GM12872 (cell line): ENCODE data around the gene ALDH1A1.

ENCODE experiments used
- TF ChIP-seq, protein P1 (sequence below): IDR thresholded peaks from 3 replicates; pipeline ENCODE4 v1.5.1; 2011; ENCODE audit warnings: low read depth, mild to moderate bottlenecking, low read length, moderate library complexity; ENCODE audit not compliant: insufficient read depth

Gene ALDH1A1

DNA sequence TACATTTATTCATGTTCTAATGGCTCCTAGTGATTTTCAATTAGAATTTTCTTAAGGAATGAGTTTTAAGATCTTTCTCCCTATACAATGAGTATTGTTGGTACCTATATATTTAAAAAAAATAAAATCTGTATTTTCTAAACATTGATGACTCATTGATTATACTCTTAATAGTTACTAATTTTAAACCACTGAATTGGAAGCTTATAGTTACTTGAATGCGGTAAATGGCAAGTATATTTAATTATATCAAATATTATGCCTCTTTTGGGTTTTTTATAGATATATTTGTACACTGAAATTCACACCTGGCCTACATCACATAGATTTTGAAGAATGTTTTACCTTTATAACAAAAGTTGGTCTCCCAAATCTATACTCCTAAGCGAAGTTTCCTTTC lies 38.9 kb upstream of the ALDH1A1 start:
- TF ChIP-seq, protein P1, sequence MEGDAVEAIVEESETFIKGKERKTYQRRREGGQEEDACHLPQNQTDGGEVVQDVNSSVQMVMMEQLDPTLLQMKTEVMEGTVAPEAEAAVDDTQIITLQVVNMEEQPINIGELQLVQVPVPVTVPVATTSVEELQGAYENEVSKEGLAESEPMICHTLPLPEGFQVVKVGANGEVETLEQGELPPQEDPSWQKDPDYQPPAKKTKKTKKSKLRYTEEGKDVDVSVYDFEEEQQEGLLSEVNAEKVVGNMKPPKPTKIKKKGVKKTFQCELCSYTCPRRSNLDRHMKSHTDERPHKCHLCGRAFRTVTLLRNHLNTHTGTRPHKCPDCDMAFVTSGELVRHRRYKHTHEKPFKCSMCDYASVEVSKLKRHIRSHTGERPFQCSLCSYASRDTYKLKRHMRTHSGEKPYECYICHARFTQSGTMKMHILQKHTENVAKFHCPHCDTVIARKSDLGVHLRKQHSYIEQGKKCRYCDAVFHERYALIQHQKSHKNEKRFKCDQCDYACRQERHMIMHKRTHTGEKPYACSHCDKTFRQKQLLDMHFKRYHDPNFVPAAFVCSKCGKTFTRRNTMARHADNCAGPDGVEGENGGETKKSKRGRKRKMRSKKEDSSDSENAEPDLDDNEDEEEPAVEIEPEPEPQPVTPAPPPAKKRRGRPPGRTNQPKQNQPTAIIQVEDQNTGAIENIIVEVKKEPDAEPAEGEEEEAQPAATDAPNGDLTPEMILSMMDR: no peak

DNA sequence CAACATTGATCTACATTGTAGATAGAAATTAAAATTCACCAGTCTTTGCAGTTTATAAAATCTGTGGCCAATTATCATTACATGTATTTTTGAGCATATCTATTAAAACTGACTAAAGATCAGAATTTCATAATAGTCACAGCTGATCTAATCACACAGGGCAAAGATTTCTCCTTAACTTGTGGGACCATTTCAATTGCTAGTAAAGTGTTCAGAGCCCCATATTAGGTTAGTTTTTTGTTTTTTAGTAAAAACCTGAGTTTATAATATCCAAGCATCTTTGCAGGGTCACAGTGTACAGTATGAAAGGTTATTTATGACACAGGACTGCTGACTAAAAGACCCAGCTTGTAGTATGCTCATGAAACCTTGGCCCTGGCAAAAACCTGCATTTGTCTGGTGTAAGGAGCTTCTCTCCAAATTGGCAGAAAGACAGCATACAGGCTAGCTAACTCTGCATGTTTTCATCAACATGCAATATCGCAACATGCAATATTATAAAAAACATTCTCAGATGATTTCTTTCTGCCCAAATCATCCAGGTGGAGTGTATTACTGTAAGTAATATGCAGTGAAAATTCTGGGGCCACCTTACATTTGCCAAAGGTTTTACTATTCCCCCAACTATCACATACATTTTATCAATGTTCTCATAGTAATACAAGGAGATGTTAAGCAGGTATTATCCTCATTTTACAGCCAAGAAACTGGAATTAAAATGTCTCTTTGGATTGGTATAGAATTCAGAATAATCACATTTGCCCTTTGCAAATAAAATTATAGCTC lies 37.7 kb upstream of the ALDH1A1 start:
- TF ChIP-seq, protein P1: no peak

DNA sequence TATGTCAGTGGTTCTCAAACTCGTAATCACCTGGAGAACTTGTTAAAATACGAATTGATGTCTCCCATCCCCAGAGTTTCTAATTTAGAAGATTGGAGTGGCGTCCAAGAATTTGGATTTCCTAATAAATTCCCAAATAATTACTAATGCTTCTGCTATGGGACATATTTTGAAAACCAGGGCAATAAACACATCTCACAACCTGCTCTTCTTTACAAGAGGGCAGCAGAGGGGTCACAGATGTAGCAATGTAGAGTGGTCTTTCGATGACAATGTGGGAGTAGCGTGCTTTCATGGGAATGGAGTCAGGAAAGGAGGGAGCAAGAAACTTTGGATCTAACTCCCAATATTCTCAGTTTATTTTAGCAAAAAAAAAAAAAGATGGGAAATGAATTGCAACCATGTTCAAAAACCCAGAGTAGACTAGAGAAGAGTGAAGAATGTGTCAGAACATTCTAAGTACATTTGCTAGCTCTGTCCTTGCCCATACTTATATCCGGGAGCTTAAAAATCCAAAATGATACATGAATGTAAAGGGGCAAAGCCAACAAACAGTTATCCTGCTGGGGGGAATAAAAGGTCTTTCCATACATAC lies 33.8 kb upstream of the ALDH1A1 start:
- TF ChIP-seq, protein P1: no peak

DNA sequence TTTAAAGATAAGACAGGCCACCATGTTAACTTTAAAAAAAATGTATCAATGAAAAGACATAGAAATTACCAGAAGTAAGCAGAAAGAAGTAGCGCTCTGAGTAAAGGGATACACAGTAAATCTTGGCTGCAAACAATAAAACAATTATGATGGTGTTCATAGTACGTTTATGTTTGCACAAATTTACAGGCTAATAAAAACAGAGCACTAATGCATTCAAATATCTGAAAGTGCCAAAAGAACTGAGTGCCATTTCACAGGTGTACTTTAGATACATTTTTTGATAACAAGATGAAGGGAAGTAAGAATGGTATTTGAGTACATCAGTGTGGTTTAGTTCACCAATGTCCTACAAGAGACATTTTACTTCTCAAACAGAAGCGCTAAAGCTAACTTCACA lies 32.9 kb upstream of the ALDH1A1 start:
- TF ChIP-seq, protein P1: no peak

DNA sequence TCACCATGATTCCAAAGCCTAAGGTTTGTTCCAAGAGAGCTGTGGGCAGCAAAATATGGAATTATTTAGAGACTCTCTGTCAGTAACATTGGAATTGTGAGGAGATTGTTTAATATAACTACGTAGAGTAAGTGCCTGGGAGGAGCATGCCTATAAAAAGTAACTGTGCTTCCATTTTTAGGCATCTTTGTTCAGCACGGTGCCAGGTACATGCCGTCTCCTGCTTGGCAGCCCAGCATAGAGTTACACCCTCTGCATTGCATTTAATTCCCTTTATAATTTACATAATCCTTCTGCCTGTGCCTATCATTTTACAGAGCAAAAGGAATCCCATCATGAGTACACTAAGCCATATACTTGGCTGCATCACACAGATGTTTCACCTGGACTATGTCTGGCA lies 32.1 kb upstream of the ALDH1A1 start:
- TF ChIP-seq, protein P1: no peak

DNA sequence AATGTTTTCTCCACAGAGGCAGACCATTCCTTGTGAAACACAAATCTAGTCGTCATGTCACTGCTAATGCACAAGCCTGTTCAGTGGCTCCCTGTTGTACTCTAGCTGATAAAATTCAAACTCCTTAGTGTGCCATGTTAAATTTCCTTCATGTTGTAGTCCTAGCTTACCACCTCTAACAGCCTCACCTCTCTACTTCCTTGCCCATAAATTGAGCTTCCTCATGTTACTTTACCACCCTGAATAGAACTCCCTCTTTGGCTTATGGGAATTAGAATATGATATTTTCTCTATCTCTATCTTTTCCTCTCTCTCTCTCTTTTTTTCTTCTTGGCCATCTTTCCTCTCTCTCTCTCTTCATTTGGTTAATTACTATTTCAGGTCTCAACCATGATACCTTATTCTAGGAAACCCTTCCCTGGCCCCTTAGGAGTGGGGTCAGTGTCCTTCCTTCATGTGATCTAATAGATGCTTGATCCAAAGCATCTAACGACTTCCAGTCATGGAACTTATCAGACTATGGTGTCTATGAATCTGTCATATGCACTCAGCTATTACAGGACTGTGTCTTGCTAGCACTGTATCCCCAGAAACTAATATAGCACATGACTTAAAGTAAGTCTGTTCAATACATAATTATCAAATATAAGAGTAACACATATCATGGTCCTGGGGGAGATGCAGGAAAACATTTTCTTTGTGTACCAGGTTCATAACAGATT lies 31.5 kb upstream of the ALDH1A1 start:
- TF ChIP-seq, protein P1: no peak

DNA sequence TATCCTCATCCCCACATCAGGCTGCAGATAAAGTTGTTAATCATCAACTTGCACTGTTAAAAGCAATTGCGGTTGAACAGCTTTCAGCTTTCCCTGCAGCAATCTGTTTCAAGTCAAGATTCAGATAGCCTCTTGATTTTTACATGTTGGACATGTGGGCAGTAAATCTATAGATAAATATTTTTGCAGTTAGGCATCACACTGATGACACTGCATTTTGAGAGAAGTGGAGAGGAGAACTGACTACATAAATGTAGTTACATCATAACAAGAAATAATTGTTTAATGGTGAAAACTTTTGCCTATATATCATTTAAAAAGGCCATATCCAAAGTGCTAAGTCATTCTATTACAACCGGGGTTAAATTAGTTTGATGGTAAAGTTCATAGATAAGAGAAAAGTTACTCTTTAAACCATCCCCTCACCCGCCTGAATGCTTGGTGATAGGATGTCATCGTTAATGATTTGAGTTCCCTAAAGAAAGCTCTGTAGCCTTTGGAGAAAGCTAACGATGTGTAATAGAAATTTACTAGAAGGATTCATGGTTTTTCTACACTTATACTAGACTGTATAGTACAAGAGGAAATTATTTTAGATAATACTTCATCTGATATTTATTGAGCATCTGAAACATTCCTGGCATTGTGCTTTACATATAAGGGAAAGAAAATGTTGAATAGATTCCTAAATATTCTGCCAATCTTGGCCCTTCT lies 30.8 kb upstream of the ALDH1A1 start:
- TF ChIP-seq, protein P1: no peak
